Mesothelial cell of epicardium (in vitro differentiated cells): ENCODE results near the gene PAX5. TPM values are rescaled to one million over a fixed set of nuclear protein-coding genes. Genes with fewer than 3 reads are reported as not detected.

Source experiments
- DNase-seq, 2 experiments: peaks; one replicate each; pipeline ENCODE4 v3.0.0; 2021; ENCODE audit warnings: low spot score in 2 of 2; ENCODE audit not compliant: unreplicated experiment in 2 of 2
- H3K27ac Mint-ChIP-seq: 2 replicates; pipeline ENCODE4 v1.8.0; 2021; ENCODE audit warnings: mixed read lengths
- H3K27me3 Mint-ChIP-seq: 2 replicates; pipeline ENCODE4 v1.8.0; 2021; ENCODE audit warnings: low read depth, mixed read lengths
- H3K36me3 Mint-ChIP-seq: 2 replicates; pipeline ENCODE4 v1.8.0; 2021; ENCODE audit warnings: mixed read lengths
- H3K4me1 Mint-ChIP-seq: 2 replicates; pipeline ENCODE4 v1.8.0; 2021; ENCODE audit warnings: mixed read lengths
- H3K4me3 Mint-ChIP-seq: 2 replicates; pipeline ENCODE4 v1.8.0; 2021; ENCODE audit warnings: mild to moderate bottlenecking, moderate library complexity, mixed read lengths
- H3K9me3 Mint-ChIP-seq: 2 replicates; pipeline ENCODE4 v1.8.0; 2021; ENCODE audit warnings: mixed read lengths
- CTCF ChIP-seq: fragments of 200-600 bp; sonication (generic); IDR thresholded peaks from one replicate; pipeline ENCODE4 v1.5.0; 2021; ENCODE audit warnings: antibody characterized with exemption; ENCODE audit not compliant: unreplicated experiment
- total RNA-seq: library from RNA; stranded (reverse); gene quantifications from 3 replicates; pipeline ENCODE4 v1.2.1, GENCODE V29; 2021

The PAX5 gene
- total RNA-seq, 1 donor from 2014 or later = not detected

- H3K27me3 Mint-ChIP-seq = peaks cover 100% of the 10 kb centered on the region
- no peak for TF ChIP-seq CTCF
- no peak overlapping the region for H3K27ac Mint-ChIP-seq
Observed at GRCh38 chr9:37004424-37004935, 29.6 kb downstream of the PAX5 start.

GRCh38 chr9:37002413-37003217 is 31.5 kb downstream of the PAX5 start:
- DNase-seq = no peak
- TF ChIP-seq CTCF = no peak
- Mint-ChIP-seq H3K36me3 (no peaks in the 10 kb centered on the region), H3K4me1 (no peaks in the 10 kb centered on the region), H3K27ac (no peak overlapping the region), H3K4me3 (peak overlapping the region; percentile 22), H3K9me3 (no peaks in the 10 kb centered on the region), H3K27me3 (peaks cover 97% of the 10 kb centered on the region)

More at GRCh38 chr9:37004424-37004935, 29.6 kb downstream of the PAX5 start:
- Mint-ChIP-seq H3K4me1 (no peaks in the 10 kb centered on the region), H3K9me3 (no peaks in the 10 kb centered on the region), H3K4me3 (no peak overlapping the region), H3K36me3 (no peaks in the 10 kb centered on the region)
- no peak for DNase-seq

- no peaks in the 10 kb centered on the region for H3K9me3 Mint-ChIP-seq
- no peak overlapping the region for H3K27ac Mint-ChIP-seq
- H3K27me3 Mint-ChIP-seq = peaks cover 97% of the 10 kb centered on the region
- no peaks in the 10 kb centered on the region for H3K4me1 Mint-ChIP-seq
- no peaks in the 10 kb centered on the region for H3K36me3 Mint-ChIP-seq
- H3K4me3 Mint-ChIP-seq = no peak overlapping the region
- no peak for DNase-seq
- no peak for TF ChIP-seq CTCF
Observed at GRCh38 chr9:37002036-37002412, 32.0 kb downstream of the PAX5 start.

- Mint-ChIP-seq H3K9me3 (no peaks in the 10 kb centered on the region), H3K27ac (no peak overlapping the region), H3K4me3 (no peak overlapping the region), H3K4me1 (no peaks in the 10 kb centered on the region), H3K27me3 (peaks cover 97% of the 10 kb centered on the region), H3K36me3 (no peaks in the 10 kb centered on the region)
- no peak for DNase-seq
- no peak for TF ChIP-seq CTCF
Observed at GRCh38 chr9:37001459-37001858, 32.6 kb downstream of the PAX5 start.

- no peaks in the 10 kb centered on the region for H3K36me3 Mint-ChIP-seq
- TF ChIP-seq CTCF = no peak
- H3K4me3 Mint-ChIP-seq = no peak overlapping the region
- DNase-seq = no peak
- peaks cover 96% of the 10 kb centered on the region for H3K27me3 Mint-ChIP-seq
- H3K9me3 Mint-ChIP-seq = no peaks in the 10 kb centered on the region
- H3K4me1 Mint-ChIP-seq = no peaks in the 10 kb centered on the region
- H3K27ac Mint-ChIP-seq = no peak overlapping the region
Observed at GRCh38 chr9:36999728-37000333, 34.2 kb downstream of the PAX5 start.
